HG02884 (cell line): ENCODE results near the gene GPATCH3.
A peak's percentile ranks its signal among the peaks of the same experiment; 100 is the strongest.

Experiments
- ATAC-seq: cut with Tn5 transposase; IDR thresholded peaks from one replicate; pipeline ENCODE4 v1.9.1; 2021; ENCODE audit warnings: mild to moderate bottlenecking, moderate library complexity; ENCODE audit not compliant: unreplicated experiment

Gene GPATCH3

DNA sequence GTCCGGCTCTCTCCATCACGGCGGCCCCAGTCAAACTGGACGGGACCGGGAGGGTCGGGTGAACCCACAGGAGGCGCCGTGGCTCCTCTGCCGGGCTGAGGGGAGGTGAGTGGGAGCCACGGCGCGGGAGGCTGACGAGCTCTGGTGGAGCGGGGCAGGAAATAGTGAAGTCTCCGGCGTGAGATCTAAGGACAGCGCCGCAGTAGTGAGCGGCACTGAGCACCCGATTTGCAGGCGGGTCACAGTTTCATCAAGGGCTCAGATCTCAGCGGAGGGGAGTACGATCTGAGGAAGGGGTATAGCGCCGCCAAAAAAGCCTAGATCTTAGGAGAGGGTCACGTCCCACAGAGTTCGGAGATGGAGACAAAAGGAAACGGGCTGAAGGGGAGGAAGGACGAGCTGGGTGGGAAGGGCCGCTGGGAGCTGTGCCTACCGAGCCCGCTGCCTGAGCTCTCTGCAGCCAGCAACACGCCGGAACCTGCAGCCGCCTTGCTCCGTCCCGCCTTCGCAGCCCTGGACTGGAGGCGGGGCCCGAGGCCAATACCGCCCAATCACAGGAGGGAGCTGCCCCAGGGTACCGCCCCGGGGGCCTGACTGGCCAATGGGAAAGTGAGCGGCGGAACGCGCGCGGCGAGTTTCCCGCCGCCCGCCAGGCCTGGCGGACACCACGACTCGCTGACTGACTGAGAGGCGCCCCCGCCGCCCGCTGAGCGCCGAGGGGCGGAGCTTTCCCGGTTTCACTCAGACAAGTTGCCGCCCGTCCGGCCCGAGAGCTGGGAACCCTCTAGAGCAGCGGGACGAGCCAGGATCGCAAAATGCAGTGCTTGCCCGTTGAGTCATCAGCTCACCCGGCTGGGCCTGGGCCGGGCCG lies 35.4 kb downstream of the GPATCH3 start:
- peak; percentile 87 for ATAC-seq

DNA sequence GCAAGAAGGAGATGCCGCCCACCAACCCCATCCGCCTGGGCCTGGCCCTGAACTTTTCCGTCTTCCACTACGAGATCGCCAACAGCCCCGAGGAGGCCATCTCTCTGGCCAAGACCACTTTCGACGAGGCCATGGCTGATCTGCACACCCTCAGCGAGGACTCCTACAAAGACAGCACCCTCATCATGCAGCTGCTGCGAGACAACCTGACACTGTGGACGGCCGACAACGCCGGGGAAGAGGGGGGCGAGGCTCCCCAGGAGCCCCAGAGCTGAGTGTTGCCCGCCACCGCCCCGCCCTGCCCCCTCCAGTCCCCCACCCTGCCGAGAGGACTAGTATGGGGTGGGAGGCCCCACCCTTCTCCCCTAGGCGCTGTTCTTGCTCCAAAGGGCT lies 36.6 kb downstream of the GPATCH3 start:
- ATAC-seq: no peak

DNA sequence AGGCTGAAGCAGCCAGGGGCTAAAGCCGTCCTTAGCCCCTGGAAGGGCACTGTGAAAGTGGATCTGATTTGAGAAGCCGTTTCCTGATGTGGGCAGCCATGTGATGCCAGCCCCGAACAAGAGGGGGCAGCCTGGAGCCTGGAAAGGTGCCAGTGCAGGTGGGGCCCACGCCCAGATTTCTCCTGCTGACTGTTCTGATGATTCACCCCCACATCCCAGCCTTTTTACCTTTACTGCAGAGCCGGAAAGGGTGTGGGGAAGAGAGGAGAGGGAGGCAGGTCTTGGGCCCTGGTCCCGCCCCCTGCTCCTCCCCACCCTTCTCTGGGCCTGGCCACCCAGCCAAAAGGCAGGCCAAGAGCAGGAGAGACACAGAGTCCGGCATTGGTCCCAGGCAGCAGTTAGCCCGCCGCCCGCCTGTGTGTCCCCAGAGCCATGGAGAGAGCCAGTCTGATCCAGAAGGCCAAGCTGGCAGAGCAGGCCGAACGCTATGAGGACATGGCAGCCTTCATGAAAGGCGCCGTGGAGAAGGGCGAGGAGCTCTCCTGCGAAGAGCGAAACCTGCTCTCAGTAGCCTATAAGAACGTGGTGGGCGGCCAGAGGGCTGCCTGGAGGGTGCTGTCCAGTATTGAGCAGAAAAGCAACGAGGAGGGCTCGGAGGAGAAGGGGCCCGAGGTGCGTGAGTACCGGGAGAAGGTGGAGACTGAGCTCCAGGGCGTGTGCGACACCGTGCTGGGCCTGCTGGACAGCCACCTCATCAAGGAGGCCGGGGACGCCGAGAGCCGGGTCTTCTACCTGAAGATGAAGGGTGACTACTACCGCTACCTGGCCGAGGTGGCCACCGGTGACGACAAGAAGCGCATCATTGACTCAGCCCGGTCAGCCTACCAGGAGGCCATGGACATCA lies 37.2 kb downstream of the GPATCH3 start, which contains the start of gene SFN:
Gene SFN, plus strand, starts transcription at position 369 of the 904 bp plus-strand sequence. Its CDS starts 64 bp downstream, at position 433.
- no peak for ATAC-seq

DNA sequence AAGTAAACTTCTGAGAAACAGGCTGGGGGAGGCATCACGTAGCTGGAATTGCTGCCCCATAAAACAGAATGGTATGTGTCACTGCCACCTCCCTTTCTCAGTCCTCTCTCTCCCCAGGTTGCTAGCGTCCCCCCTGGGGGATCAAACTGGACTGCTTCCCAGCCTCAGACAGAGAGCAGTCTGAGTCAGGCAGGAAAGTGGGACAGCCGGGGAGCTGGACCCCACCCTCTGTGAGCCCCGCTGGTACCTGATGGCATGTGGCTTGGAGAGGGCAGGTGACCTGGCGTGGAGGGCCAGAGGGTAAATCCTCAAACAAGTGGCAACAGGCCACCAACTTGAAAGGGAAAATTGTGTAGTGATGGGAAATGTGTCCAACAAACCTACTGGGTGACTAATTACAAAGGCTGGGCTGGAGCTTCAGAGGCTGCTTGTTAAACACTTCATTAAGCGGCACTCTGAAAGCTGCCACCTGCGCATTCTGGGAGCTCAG lies 38.3 kb downstream of the GPATCH3 start:
- no peak for ATAC-seq

DNA sequence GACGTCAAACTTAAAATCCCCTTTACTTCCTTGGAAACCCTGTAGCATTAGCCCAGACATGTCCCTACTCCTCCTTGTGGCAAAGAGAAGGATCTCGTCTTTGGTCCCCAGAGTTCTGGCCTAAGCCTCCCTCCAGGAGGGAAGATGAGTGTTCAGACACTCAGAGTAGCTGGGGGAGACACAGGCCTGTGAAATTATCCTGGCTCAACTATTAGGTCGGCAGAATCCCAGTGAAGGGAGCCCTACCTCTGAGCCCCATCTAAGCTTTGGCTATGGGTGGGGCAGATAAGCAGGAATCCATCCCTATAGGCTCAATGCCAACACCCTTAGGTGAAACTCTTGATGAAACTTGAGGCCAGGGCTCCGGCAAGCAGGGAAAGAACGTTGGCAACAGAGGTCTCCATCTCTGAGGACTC lies 39.0 kb downstream of the GPATCH3 start:
- no peak for ATAC-seq

DNA sequence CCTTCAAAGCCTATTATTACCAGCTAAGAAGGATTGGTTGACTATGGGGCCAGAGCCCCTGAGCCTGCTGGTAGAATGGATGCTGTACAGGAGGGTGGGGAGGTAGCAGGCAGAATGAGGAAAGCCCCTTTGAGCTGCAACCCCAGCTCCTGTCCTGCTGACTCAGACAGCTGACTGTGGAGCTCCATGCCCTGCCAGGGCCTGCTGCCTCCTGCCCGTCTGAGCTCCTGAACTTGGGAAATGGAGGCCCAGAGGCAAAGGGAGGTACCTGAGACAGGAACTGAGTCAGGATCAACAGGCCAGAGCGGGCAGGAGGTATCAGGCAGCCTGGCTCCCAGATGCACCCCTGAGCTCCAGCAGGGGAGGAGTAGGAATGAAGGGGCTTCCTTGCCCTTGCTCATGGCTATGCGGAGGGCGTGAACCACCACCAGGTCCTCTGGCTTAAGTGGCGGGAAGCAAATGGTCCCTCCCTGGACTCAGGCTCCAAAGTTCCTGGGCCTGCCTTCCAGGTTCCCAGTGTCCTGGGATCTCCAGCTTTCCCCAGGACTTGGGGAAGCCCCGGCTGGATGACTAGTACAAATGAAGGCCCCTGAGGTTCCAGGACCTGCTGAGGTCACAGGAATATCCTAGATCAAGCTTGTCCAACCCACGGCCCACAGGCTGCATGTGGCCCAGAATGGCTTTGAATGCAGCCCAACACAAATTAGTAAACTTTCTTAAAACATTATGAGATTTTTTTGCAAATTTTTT lies 41.2 kb downstream of the GPATCH3 start:
- no peak for ATAC-seq

DNA sequence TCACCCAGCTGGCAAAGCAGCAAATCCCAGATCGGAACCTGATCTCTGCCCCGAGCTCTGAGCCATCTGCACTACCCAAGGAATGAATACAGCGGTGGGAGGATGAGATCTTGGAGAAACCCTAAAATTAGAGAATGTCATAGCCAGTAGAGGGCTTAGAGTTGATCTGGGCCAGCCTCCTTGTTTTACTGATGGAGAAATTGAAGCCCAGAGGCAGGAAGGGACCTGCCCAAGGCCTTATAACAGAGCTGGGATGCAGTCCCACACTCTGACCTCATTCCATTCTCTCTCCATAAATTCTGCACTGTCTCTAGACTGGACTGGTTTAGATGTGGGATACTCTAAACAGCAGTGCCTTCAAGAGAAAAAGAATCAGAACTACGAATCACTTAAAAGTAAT lies 42.1 kb downstream of the GPATCH3 start:
- no peak for ATAC-seq

DNA sequence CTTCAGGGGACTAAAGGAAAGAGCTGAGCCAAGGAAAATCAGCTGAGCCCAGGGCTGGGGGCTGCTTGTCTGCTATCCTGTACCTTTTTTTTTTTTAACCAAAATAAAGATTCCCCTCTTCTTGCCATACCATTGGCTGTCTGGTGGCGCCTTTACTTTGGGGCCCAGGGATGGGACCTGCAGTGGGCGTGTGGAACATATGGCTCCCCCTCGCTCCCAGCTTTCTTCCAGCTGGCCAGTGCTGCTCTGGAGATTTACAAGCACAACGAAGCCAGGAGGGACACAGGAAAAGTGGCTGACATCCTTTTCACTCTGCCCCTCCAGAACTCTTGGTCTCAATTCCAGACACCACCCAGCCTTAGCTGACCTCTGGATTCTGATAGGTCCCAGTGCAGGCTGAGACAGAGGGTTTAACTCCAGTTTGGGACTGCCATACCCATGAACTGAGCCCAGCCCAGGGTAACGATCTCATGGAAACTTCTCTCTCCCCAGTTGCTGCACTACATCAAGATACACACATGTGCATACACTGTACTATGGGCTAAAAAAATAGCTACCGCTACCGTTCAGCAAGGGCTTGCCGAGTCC lies 42.7 kb downstream of the GPATCH3 start:
- ATAC-seq: no peak

DNA sequence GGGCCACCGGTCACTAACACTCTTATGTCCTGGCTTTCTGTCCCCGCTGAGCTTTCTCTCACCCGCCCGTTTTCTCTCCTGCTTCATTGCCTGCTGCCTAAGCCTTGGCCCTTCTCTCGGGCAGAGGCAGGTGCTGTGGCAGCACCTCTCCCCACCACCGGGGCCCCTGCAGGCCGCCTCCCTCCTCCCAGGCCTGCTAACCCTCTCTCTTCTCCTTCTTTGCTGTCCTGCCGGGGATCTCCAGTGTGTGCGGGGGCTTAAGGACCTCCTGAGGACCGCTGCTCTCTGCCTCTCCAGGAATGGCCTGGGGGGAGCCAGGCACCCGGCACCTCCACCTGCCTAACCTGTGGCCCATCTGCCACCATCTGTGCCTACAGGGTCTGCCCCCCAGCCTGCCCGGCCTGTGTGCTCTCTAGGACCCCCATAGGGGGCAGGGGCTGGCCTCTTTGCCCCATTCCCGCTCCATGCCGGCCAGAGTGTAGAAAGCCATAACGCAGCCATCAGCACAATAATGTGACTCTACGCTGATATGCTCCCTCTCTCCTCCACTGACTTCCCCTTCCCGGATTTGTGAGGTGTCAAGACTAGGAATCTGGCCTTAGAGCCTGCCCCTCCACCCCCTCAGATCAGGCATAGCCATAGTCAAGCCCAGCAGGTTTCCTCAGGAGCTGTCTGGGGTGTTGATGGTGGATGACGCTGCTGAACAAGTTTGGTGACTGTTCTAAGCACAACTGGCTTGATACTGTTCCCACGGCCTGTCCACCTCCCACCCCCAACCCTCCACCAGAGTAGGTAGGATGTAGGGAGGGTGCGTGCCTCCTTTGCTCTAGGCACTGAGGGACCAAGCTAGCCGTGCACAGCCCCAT lies 43.4 kb downstream of the GPATCH3 start:
- no peak for ATAC-seq

DNA sequence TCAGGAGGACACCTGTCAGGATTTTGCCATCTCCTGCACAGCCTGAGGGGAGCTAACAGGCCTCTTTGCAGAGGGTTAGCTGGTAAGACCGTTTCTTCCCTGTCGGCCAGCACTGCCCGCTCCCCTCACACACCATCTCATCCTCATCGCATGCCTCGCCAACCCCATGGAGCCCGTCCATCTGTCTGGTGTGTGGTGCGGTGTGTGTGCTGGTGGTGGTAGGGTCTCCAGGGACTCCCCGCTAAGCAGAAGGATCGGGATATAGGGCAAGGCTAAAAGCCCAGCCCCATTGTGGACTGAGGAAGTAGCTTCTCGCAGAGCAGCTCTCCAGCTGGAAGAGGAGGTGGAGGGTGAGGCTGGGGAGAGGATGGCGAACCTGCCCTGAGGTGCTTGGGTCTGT lies 44.1 kb downstream of the GPATCH3 start:
- no peak for ATAC-seq

DNA sequence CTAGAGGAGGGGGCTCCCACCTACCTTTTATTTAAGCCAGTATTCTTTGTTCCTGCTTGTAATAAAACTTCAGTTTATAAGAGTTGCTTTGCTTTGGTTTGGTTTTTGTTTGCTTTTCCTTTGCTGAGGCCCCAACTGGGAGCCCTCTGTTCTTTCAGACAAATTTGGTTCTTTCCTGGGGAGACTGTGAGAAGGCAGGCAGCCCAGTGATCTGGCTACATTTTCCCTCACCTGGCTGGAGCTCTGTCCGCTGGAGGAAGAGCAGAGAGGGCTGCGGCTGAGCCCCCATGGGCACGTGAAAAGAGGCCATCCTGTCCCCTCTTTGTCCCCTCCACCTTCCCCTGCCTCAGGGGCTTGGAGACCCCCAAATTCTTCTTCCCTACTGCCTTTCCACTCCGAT lies 44.6 kb downstream of the GPATCH3 start:
- ATAC-seq: no peak

DNA sequence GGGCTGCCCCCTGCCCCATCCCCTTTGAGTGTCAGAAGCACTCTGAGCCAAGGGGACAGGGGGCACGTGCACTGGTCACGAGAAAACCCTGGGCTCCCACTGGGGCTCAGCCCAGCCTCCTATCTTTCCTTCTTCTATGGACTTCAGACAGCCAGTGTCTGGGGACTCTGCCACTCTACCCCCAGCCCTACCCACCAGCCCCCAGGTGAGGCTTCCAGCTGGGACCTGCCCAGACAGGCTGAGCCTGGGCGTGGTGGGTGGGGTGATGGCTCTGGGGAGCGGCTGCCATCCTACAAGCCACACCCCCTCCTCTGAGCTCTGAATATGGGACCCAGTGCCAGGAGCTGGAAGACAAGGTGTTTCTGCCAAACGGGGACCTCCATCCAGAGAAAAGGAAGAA lies 45.4 kb downstream of the GPATCH3 start:
- no peak for ATAC-seq

DNA sequence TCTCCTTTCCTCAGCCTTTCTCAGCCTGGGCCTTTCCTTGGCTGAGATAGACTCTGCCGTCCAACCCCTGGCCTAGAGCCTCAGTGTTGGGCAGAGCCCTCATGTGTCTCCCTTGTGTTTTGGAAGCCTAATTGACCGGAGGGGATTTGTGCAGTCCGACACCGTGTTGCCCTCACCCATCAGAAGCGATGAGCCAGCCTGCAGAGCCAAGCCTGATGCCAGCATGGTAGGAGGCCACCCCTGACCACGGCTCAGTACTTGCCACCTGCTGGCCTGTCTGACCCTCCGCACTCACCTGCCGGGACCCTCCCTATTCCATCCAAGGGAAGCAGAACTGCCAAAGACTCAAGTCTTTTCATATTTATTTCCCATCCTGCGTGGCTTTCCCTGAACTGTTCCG lies 46.7 kb downstream of the GPATCH3 start:
- no peak for ATAC-seq

DNA sequence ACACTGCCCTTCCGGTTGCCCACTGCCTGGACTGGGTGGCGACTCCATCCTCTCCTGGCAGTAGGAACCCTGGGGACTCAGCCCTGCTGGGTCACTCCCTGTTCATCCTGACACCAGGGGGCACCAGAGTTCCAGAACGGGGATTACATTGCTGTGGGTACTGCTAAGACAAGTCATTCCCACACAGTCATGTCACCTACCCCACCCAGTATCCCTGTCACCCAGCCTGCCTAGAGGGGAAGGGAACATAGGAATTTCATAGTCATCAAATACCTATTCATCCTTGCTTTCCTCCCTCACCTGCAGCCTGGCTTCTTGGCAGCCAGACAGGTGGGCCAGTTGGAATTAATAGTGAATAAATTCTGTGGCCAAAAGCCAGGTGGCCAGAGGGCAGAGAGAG lies 47.1 kb downstream of the GPATCH3 start:
- no peak for ATAC-seq

DNA sequence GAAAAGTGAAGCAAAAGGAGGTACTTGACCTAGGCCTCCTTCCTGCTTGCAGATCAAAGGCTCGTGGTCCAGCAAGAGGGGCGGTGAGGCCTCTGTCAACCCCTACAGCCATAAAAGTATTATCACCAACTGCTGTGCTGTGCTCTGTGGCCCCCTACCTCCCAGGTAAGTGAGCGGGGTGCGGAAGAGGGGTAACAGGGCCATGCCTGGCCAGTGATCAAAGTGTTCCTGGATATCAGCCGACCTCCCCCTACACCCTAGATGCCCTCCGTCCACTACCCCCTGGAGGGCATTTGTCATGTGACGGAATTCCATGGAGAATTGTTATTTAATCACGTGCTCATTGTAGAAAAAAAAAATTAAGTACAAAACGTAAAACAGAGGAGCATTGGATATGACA lies 47.6 kb downstream of the GPATCH3 start:
- ATAC-seq: no peak

DNA sequence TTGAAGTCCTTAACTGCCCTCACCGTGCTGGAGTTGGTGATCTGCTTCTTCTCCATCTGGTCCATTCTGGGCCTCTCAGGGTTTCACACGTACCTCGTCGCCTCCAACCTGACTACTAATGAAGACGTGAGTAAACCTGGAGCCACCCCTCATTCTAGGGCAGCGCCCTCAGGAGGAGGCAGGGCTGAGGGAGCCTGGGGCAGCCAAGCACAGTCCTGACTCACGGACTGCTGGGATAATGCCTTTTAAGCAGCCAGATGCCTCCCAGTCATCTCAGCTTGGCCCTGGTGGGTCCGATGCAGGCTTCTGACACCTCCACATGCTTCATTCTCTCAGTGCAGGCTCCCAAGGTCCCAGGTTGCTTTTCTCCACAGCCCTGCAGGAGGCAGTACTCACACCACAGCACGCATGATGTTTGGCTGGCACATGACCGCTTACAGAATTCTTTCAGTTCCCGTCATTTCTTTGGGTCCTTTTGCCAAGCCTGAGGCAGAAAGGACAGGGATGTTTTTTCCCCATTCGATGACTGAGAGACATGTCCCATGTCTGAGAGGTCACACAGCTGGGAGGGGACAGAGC lies 49.1 kb downstream of the GPATCH3 start:
- ATAC-seq: no peak

DNA sequence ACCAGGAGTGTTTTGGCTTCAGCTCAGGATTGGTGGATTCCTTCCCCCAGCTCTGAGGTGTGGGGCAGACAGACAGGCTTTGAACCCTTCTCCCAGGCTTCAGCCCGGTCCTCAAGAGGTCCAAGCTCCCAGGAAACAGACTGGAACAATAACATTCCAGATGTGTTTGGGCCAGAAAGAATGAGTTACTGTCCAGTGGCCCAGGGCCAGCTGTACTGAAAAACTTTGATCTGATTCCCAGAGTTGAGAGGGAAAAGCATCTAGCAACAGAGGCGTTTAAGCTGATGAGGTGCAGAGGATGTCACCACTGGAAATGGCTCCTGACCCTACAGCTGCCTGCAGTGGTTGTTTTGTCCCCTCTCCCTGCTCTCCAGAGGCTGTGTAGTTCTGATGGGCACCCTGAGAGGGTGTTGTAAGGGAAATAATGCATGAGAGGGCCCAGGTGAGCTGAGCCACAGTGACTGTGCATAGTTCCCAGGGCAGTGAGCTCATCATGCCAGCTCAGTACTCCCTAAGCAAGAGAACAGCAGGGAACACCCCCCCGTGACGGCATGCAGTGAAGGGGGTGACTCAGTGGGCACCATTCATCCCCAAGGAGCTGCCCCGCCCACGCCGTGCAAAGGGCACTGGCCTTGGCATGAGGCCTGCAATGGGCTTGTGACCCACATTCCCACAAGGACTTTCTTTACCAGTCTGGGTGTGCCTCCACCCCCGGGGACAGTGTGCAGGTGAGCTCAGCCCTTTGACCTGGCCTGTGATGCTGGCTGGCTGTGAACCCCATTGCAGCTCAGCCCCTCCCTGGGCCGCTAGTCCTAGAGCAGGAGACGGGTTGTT lies 51.1 kb downstream of the GPATCH3 start:
- no peak for ATAC-seq

DNA sequence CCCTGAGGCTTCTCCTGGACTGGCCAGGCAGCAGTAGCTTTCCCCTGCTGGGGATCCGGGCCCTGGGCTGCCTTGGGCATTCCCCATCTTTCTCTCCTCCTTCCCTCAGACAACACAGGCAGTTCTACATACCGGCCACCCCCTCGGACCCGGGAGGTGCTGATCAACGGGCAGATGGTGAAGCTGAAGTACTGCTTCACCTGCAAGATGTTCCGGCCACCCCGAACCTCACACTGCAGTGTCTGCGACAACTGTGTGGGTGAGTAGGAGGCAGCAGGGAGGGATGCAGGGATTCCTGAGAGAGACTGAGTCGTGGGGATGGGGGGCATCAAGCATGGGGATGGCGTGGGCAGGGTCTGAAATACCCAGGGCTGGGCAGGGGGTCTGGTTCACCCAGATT lies 51.8 kb downstream of the GPATCH3 start:
- ATAC-seq: no peak
